ENCODE measurements around the gene USF3.

GRCh38 chr3:113707835-113708234 lies 11.4 kb upstream of the USF3 start:
- TF ChIP-seq JUNB (IDR thresholded peaks at IDR 0.05; ENCODE audit: unreplicated experiment), result no peak
- no peak for TF ChIP-seq CTCF (conservative IDR thresholded peaks at IDR 0.05; ENCODE audit: low read depth in 2 of 2)
- no peak for TF ChIP-seq EZH2 (IDR thresholded peaks at IDR 0.05; ENCODE audit: low read depth, unreplicated experiment)
- TF ChIP-seq POLR2AphosphoS5 (IDR thresholded peaks at IDR 0.05; ENCODE audit: low read depth), result no peak
- TF ChIP-seq STAT1 (IDR thresholded peaks at IDR 0.05; ENCODE audit: unreplicated experiment), result no peak
